ENCODE data around the gene MYO3B.

Gene MYO3B

DNA sequence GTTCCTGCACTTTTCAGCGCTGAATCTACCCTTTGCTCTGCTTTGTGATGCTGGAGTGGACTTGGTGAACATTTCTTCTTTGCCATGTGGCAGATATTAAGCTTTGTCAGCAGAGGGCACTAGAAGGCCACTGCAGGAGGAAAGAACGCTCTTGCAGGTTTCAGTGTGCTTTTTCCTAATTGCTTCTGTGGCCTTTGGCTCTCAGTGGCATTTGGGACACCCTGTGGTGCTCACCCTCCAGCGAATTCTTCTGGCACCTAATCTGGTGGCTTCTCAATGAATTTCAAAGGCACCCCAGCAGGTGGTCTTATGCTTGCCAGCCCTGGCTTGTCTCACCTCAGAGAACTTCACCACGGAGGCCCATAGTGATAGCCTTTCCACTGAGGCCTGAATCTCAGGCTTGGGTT lies 146.7 kb downstream of the MYO3B start:
- Histone ChIP-seq H3K27me3 (ENCODE audit: low read length) (no peaks in the 10 kb centered on the region), H3K27ac (ENCODE audit: low read depth, low read length) (no peak overlapping the region), H3K9me2 (replicated peaks; ENCODE audit: insufficient read depth, low read length) (no peaks in the 10 kb centered on the region), H3K79me2 (ENCODE audit: insufficient read depth, low read length) (no peaks in the 10 kb centered on the region), H2AFZ (ENCODE audit: low read depth, low read length, severe bottlenecking) (no peak overlapping the region), H3K9ac (ENCODE audit: low read length) (no peak overlapping the region), H3K9me3 (ENCODE audit: insufficient read depth, low read length) (no peaks in the 10 kb centered on the region), H4K20me1 (ENCODE audit: low read depth, low read length) (no peaks in the 10 kb centered on the region), H3K4me3 (ENCODE audit: insufficient read depth, low read length, poor library complexity, severe bottlenecking) (no peak overlapping the region), H3K36me3 (ENCODE audit: low read length) (no peaks in the 10 kb centered on the region), H3K4me2 (ENCODE audit: low read depth, low read length, poor library complexity, severe bottlenecking) (no peak overlapping the region), H3F3A (ENCODE audit: insufficient read depth) (no peaks in the 10 kb centered on the region)
- no peak for TF ChIP-seq CTCF (IDR thresholded peaks at IDR 0.05; ENCODE audit: insufficient read depth, low read length, poor library complexity, severe bottlenecking)
- TF ChIP-seq EZH2phosphoT487 (conservative IDR thresholded peaks at IDR 0.05; ENCODE audit: low read length): no peak

DNA sequence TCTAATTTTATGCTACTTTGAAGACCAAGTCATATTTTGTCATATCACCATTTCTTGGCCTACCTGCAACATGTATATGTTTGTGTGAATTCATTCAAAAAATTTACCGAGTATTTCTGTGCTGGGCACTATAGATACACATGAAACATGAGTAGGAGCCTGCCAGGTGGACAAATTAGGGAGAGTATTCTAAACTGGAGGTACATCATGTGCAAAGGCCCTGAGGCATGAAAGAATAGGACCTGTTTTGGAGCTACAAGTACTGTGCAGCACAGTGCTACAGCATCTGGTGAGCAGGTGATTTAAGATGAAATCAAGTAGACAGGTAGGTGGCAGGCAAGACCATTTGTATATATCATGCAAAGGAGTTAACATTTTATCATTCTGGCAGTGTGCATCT lies 152.9 kb downstream of the MYO3B start:
- Histone ChIP-seq H3K9me2 (replicated peaks; ENCODE audit: insufficient read depth, low read length) (no peaks in the 10 kb centered on the region), H3K79me2 (ENCODE audit: insufficient read depth, low read length) (no peaks in the 10 kb centered on the region), H3K4me3 (ENCODE audit: insufficient read depth, low read length, poor library complexity, severe bottlenecking) (no peak overlapping the region), H3K9me3 (ENCODE audit: insufficient read depth, low read length) (no peaks in the 10 kb centered on the region), H3K9ac (ENCODE audit: low read length) (no peak overlapping the region), H3F3A (ENCODE audit: insufficient read depth) (no peaks in the 10 kb centered on the region), H4K20me1 (ENCODE audit: low read depth, low read length) (no peaks in the 10 kb centered on the region), H3K36me3 (ENCODE audit: low read length) (no peaks in the 10 kb centered on the region), H3K27me3 (ENCODE audit: low read length) (no peaks in the 10 kb centered on the region), H3K4me2 (ENCODE audit: low read depth, low read length, poor library complexity, severe bottlenecking) (no peak overlapping the region), H3K27ac (ENCODE audit: low read depth, low read length) (no peak overlapping the region), H2AFZ (ENCODE audit: low read depth, low read length, severe bottlenecking) (no peak overlapping the region)
- no peak for TF ChIP-seq CTCF (IDR thresholded peaks at IDR 0.05; ENCODE audit: insufficient read depth, low read length, poor library complexity, severe bottlenecking)
- TF ChIP-seq EZH2phosphoT487 (conservative IDR thresholded peaks at IDR 0.05; ENCODE audit: low read length): no peak

DNA sequence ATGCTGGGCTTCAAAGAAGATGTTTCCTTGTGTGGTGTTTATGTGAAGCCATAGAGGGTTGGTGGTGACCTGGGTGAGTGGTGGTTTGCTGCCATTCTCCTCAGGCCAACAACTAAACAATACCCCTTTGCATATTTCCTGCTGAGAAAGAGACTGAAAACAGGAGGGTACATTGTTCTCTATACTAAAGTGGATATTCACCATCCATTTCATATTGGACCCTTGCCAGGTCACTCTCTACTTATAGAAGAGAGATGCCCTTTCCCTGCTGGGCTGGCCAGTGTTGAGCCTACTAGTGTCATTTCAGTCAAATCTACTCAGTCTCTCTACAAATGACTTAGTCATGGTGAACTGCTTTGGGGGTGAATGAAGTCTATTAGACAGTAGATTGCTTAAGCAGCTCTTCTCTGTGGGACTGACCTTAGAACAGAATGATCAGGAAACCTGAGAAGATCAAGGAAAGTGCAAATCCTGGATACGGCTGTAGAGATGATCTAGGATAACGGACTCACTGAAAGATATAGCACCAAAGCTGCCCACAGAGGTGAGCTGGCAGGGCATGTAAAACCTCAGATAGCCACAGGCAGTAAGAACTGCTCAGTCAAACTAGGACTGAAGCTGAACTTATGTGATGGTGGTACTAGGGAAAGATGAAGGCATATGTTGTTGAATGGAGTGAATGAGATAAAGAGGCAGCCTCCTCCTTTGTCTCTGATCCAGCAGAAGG lies 154.9 kb downstream of the MYO3B start:
- Histone ChIP-seq H3K4me3 (ENCODE audit: insufficient read depth, low read length, poor library complexity, severe bottlenecking) (no peak overlapping the region), H3K9ac (ENCODE audit: low read length) (no peak overlapping the region), H2AFZ (ENCODE audit: low read depth, low read length, severe bottlenecking) (no peak overlapping the region), H3K4me2 (ENCODE audit: low read depth, low read length, poor library complexity, severe bottlenecking) (no peak overlapping the region), H4K20me1 (ENCODE audit: low read depth, low read length) (no peaks in the 10 kb centered on the region), H3K36me3 (ENCODE audit: low read length) (no peaks in the 10 kb centered on the region), H3K27me3 (ENCODE audit: low read length) (no peaks in the 10 kb centered on the region), H3K79me2 (ENCODE audit: insufficient read depth, low read length) (no peaks in the 10 kb centered on the region), H3K9me3 (ENCODE audit: insufficient read depth, low read length) (no peaks in the 10 kb centered on the region), H3K27ac (ENCODE audit: low read depth, low read length) (no peak overlapping the region), H3K9me2 (replicated peaks; ENCODE audit: insufficient read depth, low read length) (no peaks in the 10 kb centered on the region), H3F3A (ENCODE audit: insufficient read depth) (no peaks in the 10 kb centered on the region)
- no peak for TF ChIP-seq EZH2phosphoT487 (conservative IDR thresholded peaks at IDR 0.05; ENCODE audit: low read length)
- TF ChIP-seq CTCF (IDR thresholded peaks at IDR 0.05; ENCODE audit: insufficient read depth, low read length, poor library complexity, severe bottlenecking): no peak

Data from SU-DHL-6 (cell line).